Lower leg skin (tissue), 4 donors: ENCODE measurements around the gene SLC2A6. TPM values are rescaled to one million over a fixed set of nuclear protein-coding genes. Genes with fewer than 3 reads are reported as not detected.

Source experiments
- DNase-seq, 2 donors: peaks; one replicate each; pipeline ENCODE4 v3.0.0-alpha.2; 2019; ENCODE audit warnings: low spot score in 2 of 2
- H3K4me3 ChIP-seq: fragments of 200-600 bp; sonication (generic); 2 replicates; pipeline ENCODE4 v1.5.1; 2017; ENCODE audit warnings: mild to moderate bottlenecking, low read depth; ENCODE audit not compliant: poor library complexity, severe bottlenecking
- POLR2A ChIP-seq, 2 donors: fragments of 450-650 bp; IDR thresholded peaks; one replicate each; pipeline ENCODE4 v1.6.1; 2016 to 2017; ENCODE audit warnings: antibody characterized with exemption in 2 of 2, mild to moderate bottlenecking in 1 of 2, moderate library complexity in 1 of 2
- WGBS, 2 donors: methylation state at CpG; one replicate each; pipeline ENCODE4 v1.1.5; 2018; 5-methylcytosine and 5-hydroxymethylcytosine counted together
- intact Hi-C: fragments of 100-400 bp; cut with DNase I; formaldehyde crosslinking; loops from one replicate; pipeline ENCODE4 v1.15.0; 2023; ENCODE audit warnings: low total_unique reads
- total RNA-seq, 4 donors: library from RNA; depleted of rRNA; stranded (reverse); fragments of >200 nt; gene quantifications; one replicate each; pipeline ENCODE4 v1.1.0, GENCODE V29; 2016
- TF ChIP-seq, protein P1 (sequence below), 3 donors: fragments of 450-650 bp; IDR thresholded peaks; one replicate each; pipeline ENCODE4 v1.5.1; 2016; ENCODE audit warnings: antibody characterized with exemption in 3 of 3, mild to moderate bottlenecking in 3 of 3, moderate library complexity in 2 of 3

Gene SLC2A6
- total RNA-seq, 4 donors from 2014 or later, result 0.54 to 1.0 TPM; not detected in 2

DNA sequence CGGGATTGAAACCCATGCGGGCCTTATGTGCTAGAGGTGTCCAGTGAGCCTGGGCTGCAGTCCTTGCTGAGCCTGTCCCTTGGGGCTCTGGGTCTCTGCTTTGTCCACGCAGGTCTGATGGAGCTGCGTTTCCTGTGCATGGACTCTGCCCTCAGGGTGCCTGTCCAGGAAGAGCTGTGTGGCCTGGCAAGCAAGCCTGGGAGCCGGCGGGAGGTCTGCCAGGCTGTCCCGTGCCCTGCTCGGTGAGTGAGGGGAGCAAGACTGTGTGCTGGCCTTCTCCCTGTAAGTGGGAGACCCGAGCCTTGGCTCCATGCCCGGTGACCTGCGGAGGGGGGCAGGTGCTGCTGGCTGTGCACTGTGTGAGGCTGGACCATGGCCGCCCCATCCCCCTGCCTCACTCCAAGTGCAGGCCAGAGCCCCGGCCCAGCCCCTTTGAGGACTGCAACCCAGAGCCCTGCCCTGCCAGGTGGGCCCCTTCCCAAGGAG is 30.4 kb downstream of the SLC2A6 start:
- no peak for TF ChIP-seq POLR2A (IDR thresholded peaks at IDR 0.05)
- TF ChIP-seq, protein P1, sequence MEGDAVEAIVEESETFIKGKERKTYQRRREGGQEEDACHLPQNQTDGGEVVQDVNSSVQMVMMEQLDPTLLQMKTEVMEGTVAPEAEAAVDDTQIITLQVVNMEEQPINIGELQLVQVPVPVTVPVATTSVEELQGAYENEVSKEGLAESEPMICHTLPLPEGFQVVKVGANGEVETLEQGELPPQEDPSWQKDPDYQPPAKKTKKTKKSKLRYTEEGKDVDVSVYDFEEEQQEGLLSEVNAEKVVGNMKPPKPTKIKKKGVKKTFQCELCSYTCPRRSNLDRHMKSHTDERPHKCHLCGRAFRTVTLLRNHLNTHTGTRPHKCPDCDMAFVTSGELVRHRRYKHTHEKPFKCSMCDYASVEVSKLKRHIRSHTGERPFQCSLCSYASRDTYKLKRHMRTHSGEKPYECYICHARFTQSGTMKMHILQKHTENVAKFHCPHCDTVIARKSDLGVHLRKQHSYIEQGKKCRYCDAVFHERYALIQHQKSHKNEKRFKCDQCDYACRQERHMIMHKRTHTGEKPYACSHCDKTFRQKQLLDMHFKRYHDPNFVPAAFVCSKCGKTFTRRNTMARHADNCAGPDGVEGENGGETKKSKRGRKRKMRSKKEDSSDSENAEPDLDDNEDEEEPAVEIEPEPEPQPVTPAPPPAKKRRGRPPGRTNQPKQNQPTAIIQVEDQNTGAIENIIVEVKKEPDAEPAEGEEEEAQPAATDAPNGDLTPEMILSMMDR (IDR thresholded peaks at IDR 0.05), result no peak
- WGBS, 2 donors, result 72 to 84% methylated on average over 10 of the region's 13 CpGs
- no peak overlapping the region for H3K4me3 ChIP-seq
- intact Hi-C loops, result no loop called here
- DNase-seq, result no peak

DNA sequence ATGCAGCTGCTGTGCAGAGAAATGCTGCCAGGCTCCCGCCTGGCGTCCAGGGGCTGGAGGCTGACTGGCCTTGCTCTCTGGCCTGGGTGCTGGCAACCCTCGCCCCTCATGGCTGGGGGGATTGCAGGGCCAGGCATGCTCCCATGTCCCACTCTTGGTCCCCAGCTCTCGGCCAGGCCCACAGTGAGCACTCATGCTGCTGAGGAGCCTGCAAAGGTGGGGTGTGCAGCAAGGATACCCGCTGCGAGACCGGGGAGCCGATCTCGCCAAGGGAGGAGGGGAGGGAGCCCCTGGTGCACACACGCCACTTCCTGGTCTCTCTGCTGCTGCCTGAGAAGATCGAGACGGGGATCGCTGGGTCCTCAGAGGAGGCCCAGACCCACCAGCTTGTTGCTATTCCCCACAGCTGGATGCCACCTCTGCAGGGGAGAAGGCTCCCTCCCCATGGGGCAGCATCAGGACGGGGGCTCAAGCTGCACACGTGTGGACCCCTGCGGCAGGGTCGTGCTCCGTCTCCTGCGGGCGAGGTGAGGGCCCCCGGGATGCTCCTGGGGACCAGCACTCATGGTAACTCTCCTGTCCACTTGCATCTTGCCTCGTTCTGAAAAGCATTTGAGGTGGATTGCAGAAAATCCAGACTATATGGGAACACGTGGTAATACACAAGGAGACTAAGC is 33.5 kb downstream of the SLC2A6 start:
- TF ChIP-seq, protein P1 (IDR thresholded peaks at IDR 0.05), result no peak
- no peak for TF ChIP-seq POLR2A (IDR thresholded peaks at IDR 0.05)
- intact Hi-C loops, result no loop called here
- no peak for DNase-seq
- 74 to 83% methylated on average over 19 to 22 of the region's 23 CpGs for WGBS, 2 donors
- H3K4me3 ChIP-seq, result no peak overlapping the region

DNA sequence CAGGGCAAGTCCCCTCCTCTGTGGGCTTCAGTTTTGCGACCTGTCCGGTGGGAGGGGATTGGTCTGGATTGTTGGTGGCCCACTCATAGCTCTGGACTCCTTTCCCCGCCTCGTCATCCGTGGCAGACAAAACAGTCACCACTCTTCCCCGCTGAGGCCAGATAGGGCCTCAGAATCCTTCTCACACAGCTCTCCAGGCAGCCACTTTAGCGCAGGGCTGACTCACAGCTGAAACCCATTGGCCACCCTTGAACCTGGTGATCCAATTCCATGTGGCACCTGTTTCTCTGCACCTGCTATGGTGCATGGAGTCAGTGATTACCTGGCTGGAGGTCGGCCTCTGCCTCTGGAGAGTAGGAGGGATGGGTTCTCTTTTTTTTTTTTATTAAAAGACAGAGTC is 34.9 kb downstream of the SLC2A6 start:
- WGBS, 2 donors, result 82 to 83% methylated on average over 8 of the region's 8 CpGs
- DNase-seq, result no peak
- intact Hi-C loops, result no loop called here
- TF ChIP-seq POLR2A (IDR thresholded peaks at IDR 0.05), result no peak
- TF ChIP-seq, protein P1 (IDR thresholded peaks at IDR 0.05), result no peak
- no peak overlapping the region for H3K4me3 ChIP-seq

DNA sequence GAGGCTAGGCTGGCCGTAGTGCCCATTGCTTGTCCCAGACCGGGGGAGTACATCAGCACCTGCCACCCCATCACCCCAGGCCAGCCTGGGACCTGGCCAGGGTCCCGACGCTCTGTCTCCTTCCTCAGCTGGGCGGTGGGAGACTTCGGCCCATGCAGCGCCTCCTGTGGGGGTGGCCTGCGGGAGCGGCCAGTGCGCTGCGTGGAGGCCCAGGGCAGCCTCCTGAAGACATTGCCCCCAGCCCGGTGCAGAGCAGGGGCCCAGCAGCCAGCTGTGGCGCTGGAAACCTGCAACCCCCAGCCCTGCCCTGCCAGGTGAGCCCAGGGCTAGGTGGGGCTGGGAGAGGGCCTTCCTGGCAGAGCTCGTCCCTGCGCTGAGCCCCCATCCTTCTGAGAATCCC is 35.7 kb downstream of the SLC2A6 start:
- intact Hi-C loops, result no loop called here
- H3K4me3 ChIP-seq, result no peak overlapping the region
- no peak for DNase-seq
- 93% methylated on average over 11 to 15 of the region's 15 CpGs for WGBS, 2 donors
- TF ChIP-seq, protein P1 (IDR thresholded peaks at IDR 0.05), result no peak
- TF ChIP-seq POLR2A (IDR thresholded peaks at IDR 0.05), result no peak

DNA sequence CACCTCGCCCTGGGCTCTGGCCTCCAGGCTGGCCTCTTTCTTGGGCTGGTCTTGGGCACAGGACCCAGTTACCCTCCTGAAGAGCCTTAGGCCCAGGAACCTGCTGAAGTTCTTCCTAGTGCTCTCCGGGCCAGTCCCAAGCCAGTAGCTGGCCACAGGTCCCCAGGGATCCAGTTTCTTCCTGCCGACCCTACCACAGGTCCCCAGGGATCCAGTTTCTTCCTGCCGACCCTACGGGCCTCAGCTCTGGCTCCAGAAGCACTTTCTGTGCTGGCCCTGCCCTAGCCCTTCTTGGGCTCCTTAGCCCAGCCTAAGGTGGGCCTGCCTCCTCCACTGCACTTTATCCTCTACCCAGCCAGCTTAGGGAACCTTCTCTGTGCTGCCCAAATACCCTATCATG is 37.3 kb downstream of the SLC2A6 start:
- intact Hi-C loops, result no loop called here

More for the DNA sequence above, 37.3 kb downstream of the SLC2A6 start:
- 75 to 79% methylated on average over 4 to 5 of the region's 5 CpGs for WGBS, 2 donors
- DNase-seq, result no peak
- TF ChIP-seq, protein P1 (IDR thresholded peaks at IDR 0.05), result no peak
- TF ChIP-seq POLR2A (IDR thresholded peaks at IDR 0.05), result no peak
- no peak overlapping the region for H3K4me3 ChIP-seq
